Gastrocnemius medialis (tissue), 4 donors: Measurements from ENCODE around the gene COPS2. TPM values are rescaled to one million over a fixed set of nuclear protein-coding genes. Genes with fewer than 3 reads are reported as not detected.

Experiments
- ATAC-seq, 2 donors: fragments of 150-250 bp; one replicate each; pipeline ENCODE4 v1.9.1; 2016
- DNase-seq, 2 donors: peaks; one replicate each; pipeline ENCODE4 v3.0.0-alpha.2; 2019
- H3K27ac ChIP-seq, 4 donors: fragments of 200-600 bp; sonication (generic); 1 replicate in 1 of 4; 2 replicates in 3 of 4; pipeline ENCODE4 v1.5.1; 2016 to 2018; ENCODE audit warnings: mild to moderate bottlenecking in 2 of 4, moderate library complexity in 1 of 4
- H3K27me3 ChIP-seq, 3 donors: fragments of 200-600 bp; sonication (generic) in 2 of 3; 1 replicate in 1 of 3; 2 replicates in 2 of 3; pipeline versions ENCODE4 v1.5.1 to v1.6.0; 2016 to 2019; ENCODE audit warnings: mild to moderate bottlenecking in 1 of 3, moderate library complexity in 1 of 3
- H3K36me3 ChIP-seq, 2 donors: fragments of 200-600 bp; sonication (generic) in 1 of 2; one replicate each; pipeline ENCODE4 v1.5.1; 2017 to 2018
- H3K4me1 ChIP-seq, 2 donors: fragments of 200-600 bp; sonication (generic) in 1 of 2; one replicate each; pipeline ENCODE4 v1.5.1; 2016 to 2017; ENCODE audit warnings: mild to moderate bottlenecking in 2 of 2
- H3K4me3 ChIP-seq, 4 donors: fragments of 200-600 bp; sonication (generic) in 3 of 4; 1 replicate in 1 of 4; 2 replicates in 3 of 4; pipeline ENCODE4 v1.5.1; 2016 to 2019; ENCODE audit warnings: mild to moderate bottlenecking in 2 of 4
- H3K9me3 ChIP-seq, 3 donors: fragments of 200-600 bp; sonication (generic) in 2 of 3; 1 replicate in 1 of 3; 2 replicates in 2 of 3; pipeline ENCODE4 v1.5.1; 2016 to 2019
- POLR2A ChIP-seq, 2 donors: fragments of 450-650 bp; IDR thresholded peaks; one replicate each; pipeline ENCODE4 v1.6.1; 2017; ENCODE audit warnings: antibody characterized with exemption in 2 of 2, mild to moderate bottlenecking in 2 of 2, moderate library complexity in 2 of 2
- in situ Hi-C, 4 donors: fragments of 200-750 bp; cut with MboI; loops; one replicate each; pipeline versions ENCODE4 v1.15.0 to v1.8.0; 2017; ENCODE audit warnings: low sequenced_read_pairs in 4 of 4
- intact Hi-C: fragments of 100-400 bp; cut with DNase I; formaldehyde crosslinking; loops from one replicate; pipeline ENCODE4 v1.15.1; 2023; ENCODE audit warnings: low total_unique reads
- total RNA-seq, 4 donors: library from RNA; depleted of rRNA; stranded (reverse); fragments of >200 nt; gene quantifications; one replicate each; pipeline versions ENCODE4 v1.1.0 to v1.2.3, GENCODE V29; 2016
- TF ChIP-seq, protein P1 (sequence below), 5 experiments: fragments of 450-650 bp in 3 of 5; fragments of 200-600 bp in 2 of 5; sonication (generic) in 2 of 5; IDR thresholded peaks in 4 of 5; conservative IDR thresholded peaks in 1 of 5; 1 replicate in 4 of 5; 2 replicates in 1 of 5; pipeline ENCODE4 v1.5.1; 2016 to 2019; ENCODE audit warnings: antibody characterized with exemption in 5 of 5, mild to moderate bottlenecking in 3 of 5, moderate library complexity in 3 of 5

Gene COPS2
- total RNA-seq, 4 donors from 2014 or later, result 69.5 to 98.2 (median 93.2) TPM

DNA sequence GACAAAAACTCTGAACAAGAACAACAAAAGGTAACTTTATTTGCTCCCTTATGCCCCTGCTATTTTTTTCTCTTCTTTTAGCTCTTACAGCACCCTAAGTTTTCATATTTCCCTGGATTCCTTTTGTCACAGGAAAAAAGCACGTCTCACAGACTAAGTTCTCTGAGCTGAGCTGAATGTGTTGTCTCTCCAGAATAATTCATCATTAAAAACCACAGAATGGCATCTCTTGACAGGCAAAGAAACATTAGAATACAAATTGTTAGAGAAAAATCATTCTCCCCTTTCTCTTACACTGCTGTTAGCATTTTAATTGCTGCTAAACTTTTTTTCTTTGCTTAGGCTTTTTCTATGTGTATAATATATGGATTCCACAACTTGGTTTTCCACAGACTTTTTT is 60.5 kb downstream of the COPS2 start:
- Histone ChIP-seq H3K4me3 (no peak overlapping the region), H3K4me1 (no peaks in the 10 kb centered on the region), H3K9me3 (no peaks in the 10 kb centered on the region), H3K36me3 (no peaks in the 10 kb centered on the region), H3K27me3 (no peaks in the 10 kb centered on the region), H3K27ac (no peak overlapping the region)
- intact Hi-C loops, result no loop called here
- in situ Hi-C loops, result no loop called here
- DNase-seq, result no peak
- no peak for ATAC-seq
- TF ChIP-seq, protein P1, sequence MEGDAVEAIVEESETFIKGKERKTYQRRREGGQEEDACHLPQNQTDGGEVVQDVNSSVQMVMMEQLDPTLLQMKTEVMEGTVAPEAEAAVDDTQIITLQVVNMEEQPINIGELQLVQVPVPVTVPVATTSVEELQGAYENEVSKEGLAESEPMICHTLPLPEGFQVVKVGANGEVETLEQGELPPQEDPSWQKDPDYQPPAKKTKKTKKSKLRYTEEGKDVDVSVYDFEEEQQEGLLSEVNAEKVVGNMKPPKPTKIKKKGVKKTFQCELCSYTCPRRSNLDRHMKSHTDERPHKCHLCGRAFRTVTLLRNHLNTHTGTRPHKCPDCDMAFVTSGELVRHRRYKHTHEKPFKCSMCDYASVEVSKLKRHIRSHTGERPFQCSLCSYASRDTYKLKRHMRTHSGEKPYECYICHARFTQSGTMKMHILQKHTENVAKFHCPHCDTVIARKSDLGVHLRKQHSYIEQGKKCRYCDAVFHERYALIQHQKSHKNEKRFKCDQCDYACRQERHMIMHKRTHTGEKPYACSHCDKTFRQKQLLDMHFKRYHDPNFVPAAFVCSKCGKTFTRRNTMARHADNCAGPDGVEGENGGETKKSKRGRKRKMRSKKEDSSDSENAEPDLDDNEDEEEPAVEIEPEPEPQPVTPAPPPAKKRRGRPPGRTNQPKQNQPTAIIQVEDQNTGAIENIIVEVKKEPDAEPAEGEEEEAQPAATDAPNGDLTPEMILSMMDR (IDR thresholded peaks at IDR 0.05 in 4 of 5, conservative IDR thresholded peaks at IDR 0.05 in 1 of 5), result no peak
- TF ChIP-seq POLR2A (IDR thresholded peaks at IDR 0.05), result no peak

DNA sequence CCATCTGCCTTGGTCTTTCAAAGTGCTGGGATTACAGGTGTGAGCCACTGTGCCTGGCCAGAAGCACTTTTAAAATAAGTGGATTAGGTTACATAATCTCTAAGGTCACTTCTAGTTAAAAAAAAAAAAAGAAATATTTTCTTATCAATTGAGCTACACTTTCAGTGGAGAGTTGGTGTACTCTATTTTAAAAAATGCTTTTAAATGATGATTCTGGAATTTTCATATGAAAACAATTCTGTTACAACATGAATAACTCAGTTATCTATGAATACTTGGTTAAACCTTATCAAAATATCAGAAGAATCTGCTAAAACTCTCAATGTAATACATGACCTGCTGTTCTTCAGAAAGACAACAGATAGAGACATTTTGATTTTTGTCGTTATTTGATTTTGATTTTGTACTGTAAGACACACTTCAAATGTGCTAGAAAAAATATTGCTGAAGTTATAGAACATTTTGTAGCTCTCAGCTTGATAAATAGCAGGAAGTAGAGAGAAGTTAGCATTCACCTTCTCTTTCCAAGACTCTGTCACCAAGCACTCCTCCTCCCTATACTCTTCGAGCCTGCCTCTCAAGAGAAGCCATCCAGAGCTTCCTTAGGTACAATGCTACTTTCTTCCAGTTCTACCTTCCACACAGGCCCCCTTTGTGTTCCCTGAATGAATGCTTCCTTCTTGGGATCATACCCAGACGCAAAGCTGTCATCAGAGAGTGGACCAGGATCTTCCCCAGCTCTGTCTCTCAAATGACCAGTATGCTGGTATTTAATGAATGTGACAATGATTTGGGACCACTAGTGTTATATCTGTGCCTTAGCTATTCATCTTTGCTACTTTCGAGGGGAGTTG is 61.9 kb downstream of the COPS2 start:
- Histone ChIP-seq H3K36me3 (no peaks in the 10 kb centered on the region), H3K4me3 (no peak overlapping the region), H3K27me3 (no peaks in the 10 kb centered on the region), H3K4me1 (no peaks in the 10 kb centered on the region), H3K9me3 (no peaks in the 10 kb centered on the region), H3K27ac (no peak overlapping the region)
- intact Hi-C loops (no loop called here), in situ Hi-C loops (no loop called here)
- DNase-seq (no peak), ATAC-seq (no peak)
- TF ChIP-seq, protein P1 (IDR thresholded peaks at IDR 0.05 in 4 of 5, conservative IDR thresholded peaks at IDR 0.05 in 1 of 5), result no peak
- no peak for TF ChIP-seq POLR2A (IDR thresholded peaks at IDR 0.05)

DNA sequence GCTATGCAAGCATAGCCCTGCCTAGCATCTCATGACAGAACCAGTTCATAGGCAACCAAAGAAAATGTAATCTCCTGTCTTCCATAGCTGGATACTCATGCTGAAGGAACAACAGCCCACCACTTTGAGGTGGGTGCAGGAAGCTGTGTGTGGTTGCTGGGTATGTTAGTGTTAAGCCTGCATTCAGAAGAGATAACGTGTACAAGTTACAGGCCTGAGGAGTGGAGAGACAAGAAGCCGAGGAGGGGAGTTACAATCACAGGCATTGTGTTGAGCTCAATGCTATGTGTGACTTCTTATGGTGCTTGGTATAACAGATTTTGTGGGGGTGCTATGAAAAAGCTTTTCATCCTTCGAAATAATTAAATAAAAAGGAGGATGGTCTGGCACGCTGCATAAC is 66.4 kb downstream of the COPS2 start:
- Histone ChIP-seq H3K36me3 (no peaks in the 10 kb centered on the region), H3K4me1 (no peaks in the 10 kb centered on the region), H3K4me3 (no peak overlapping the region), H3K9me3 (no peaks in the 10 kb centered on the region), H3K27me3 (no peaks in the 10 kb centered on the region), H3K27ac (no peak overlapping the region)
- TF ChIP-seq, protein P1 (IDR thresholded peaks at IDR 0.05 in 4 of 5, conservative IDR thresholded peaks at IDR 0.05 in 1 of 5), result no peak
- no peak for TF ChIP-seq POLR2A (IDR thresholded peaks at IDR 0.05)
- intact Hi-C loops, result no loop called here
- ATAC-seq (no peak), DNase-seq (no peak)
- in situ Hi-C loops, result no loop called here

DNA sequence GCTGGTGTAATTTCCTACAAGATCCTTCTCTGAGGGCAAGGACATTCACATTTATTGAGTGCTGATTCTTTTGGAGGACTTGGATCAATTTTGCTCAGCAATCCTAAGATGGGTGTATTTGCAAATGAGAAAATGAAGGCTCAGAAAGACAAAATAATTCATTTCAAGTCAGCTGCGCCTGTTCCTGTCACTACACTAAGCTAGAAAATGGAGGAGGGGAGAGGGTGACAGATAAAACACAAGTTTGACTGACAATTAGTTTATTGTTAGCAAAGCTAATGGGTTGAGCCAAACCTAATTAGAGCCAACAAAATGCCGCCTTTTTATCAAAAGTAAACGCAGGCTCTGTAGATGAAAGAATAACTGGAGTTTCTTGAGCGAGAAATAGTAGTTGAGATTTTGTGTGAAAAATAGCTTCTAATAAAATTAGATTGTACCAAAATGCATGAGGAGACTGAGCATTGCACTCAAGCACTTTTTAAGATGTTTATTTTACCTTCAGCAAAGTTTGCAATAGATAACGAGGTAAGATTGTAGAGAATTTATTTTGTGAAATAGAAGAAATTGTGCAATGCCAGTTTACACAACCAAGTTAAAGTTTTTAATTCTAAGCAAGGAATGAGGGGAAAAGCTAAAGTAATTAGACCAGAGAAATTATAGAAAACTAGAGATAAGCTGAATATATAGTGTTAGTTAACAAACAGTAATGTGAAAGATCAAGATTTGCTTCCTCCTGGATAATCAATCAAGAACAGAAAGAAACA is 69.5 kb downstream of the COPS2 start:
- TF ChIP-seq, protein P1 (IDR thresholded peaks at IDR 0.05 in 4 of 5, conservative IDR thresholded peaks at IDR 0.05 in 1 of 5), result no peak
- TF ChIP-seq POLR2A (IDR thresholded peaks at IDR 0.05), result no peak
- in situ Hi-C loops, result no loop called here

More for the DNA sequence above, 69.5 kb downstream of the COPS2 start:
- no peak for DNase-seq
- Histone ChIP-seq H3K27me3 (no peaks in the 10 kb centered on the region), H3K9me3 (no peaks in the 10 kb centered on the region), H3K4me3 (no peak overlapping the region), H3K4me1 (no peaks in the 10 kb centered on the region), H3K36me3 (no peaks in the 10 kb centered on the region), H3K27ac (no peak overlapping the region)
- ATAC-seq, result no peak
- intact Hi-C loops, result no loop called here
